Naive B cell (primary cell): Measurements from ENCODE around the gene HECTD4. TPM values are rescaled to one million over a fixed set of nuclear protein-coding genes. Genes with fewer than 3 reads are reported as not detected.
"Not testable (repeated sequence)": the region's sequence is repeated elsewhere in the genome, so short reads cannot be mapped to it uniquely, and the experiment has no call there.

ENCODE experiments used
- ATAC-seq, 2 donors: fragments of 150-1000 bp; cut with Tn5 transposase; 2 replicates each; pipeline ENCODE4 v1.10.0; 2021; ENCODE audit warnings: low read depth in 2 of 2, mild to moderate bottlenecking in 2 of 2, moderate library complexity in 2 of 2
- DNase-seq: peaks from one replicate; pipeline ENCODE4 v3.0.0; 2022
- H3K27ac Mint-ChIP-seq, 6 donors: one replicate each; pipeline ENCODE4 v1.8.0; 2020 to 2022; ENCODE audit warnings: mild to moderate bottlenecking in 6 of 6, mixed read lengths in 6 of 6, moderate library complexity in 5 of 6, inconsistent platforms in 2 of 6
- H3K27me3 Mint-ChIP-seq, 3 donors: one replicate each; pipeline ENCODE4 v1.8.0; 2021 to 2022; ENCODE audit warnings: mixed read lengths in 3 of 3, mild to moderate bottlenecking in 1 of 3
- H3K36me3 Mint-ChIP-seq, 2 donors: one replicate each; pipeline ENCODE4 v1.8.0; 2020 to 2022; ENCODE audit warnings: mixed read lengths in 2 of 2, inconsistent platforms in 1 of 2, mild to moderate bottlenecking in 1 of 2
- H3K4me1 Mint-ChIP-seq, 3 donors: one replicate each; pipeline ENCODE4 v1.8.0; 2020 to 2022; ENCODE audit warnings: mixed read lengths in 3 of 3, inconsistent platforms in 1 of 3, mild to moderate bottlenecking in 1 of 3, moderate library complexity in 1 of 3
- H3K4me3 Mint-ChIP-seq, 8 donors: one replicate each; pipeline ENCODE4 v1.8.0; 2020 to 2022; ENCODE audit warnings: mild to moderate bottlenecking in 8 of 8, mixed read lengths in 8 of 8, moderate library complexity in 8 of 8, inconsistent platforms in 2 of 8
- H3K9me3 Mint-ChIP-seq, 7 donors: one replicate each; pipeline ENCODE4 v1.8.0; 2020 to 2022; ENCODE audit warnings: mixed read lengths in 7 of 7, mild to moderate bottlenecking in 5 of 7, inconsistent platforms in 2 of 7, moderate library complexity in 1 of 7
- polyA plus RNA-seq, 6 donors: library from polyadenylated mRNA; unstranded; fragments of 300-500 nt; fragmentation: Illumina TruSeq; gene quantifications; one replicate each; pipeline ENCODE4 v1.2.3, GENCODE V29; 2021; ENCODE audit warnings: low read depth in 6 of 6

HECTD4 gene
- polyA plus RNA-seq, 6 donors from 2014 or later = 6.1 to 19.1 (median 8.0) TPM

GRCh38 chr12:112226768-112227167 is 155.5 kb downstream of the HECTD4 start:
- H3K4me1 Mint-ChIP-seq = no peaks in the 10 kb centered on the region
- H3K9me3 Mint-ChIP-seq = no peaks in the 10 kb centered on the region
- H3K4me3 Mint-ChIP-seq = no peak overlapping the region
- ATAC-seq = no peak
- DNase-seq = no peak
- peak overlapping the region in 1 of 6 donors; percentile 49 for H3K27ac Mint-ChIP-seq
- H3K36me3 Mint-ChIP-seq = peaks cover 8 to 14% of the 10 kb centered on the region in 2 donors
- no peaks in the 10 kb centered on the region for H3K27me3 Mint-ChIP-seq

- peaks cover 4 to 12% of the 10 kb centered on the region in 2 donors for H3K36me3 Mint-ChIP-seq
- DNase-seq, H3K4me3 Mint-ChIP-seq, H3K9me3 Mint-ChIP-seq, H3K27me3 Mint-ChIP-seq, ATAC-seq: not testable (repeated sequence)
- peaks cover 25 to 42% (median 29%) of the 10 kb centered on the region in 3 donors for H3K4me1 Mint-ChIP-seq
- peak overlapping the region in 2 of 6 donors; percentile 12 to 77 for H3K27ac Mint-ChIP-seq
Observed at GRCh38 chr12:112220628-112221027, 161.6 kb downstream of the HECTD4 start.

GRCh38 chr12:112219195-112219594 is 163.0 kb downstream of the HECTD4 start:
- H3K9me3 Mint-ChIP-seq = no peaks in the 10 kb centered on the region
- H3K4me3 Mint-ChIP-seq = peak overlapping the region in 7 of 8 donors; percentile 15 to 65 (median 42)
- H3K27ac Mint-ChIP-seq = peak overlapping the region in 5 of 6 donors; percentile 41 to 74 (median 56)
- DNase-seq (no peak), ATAC-seq (no peak)
- no peaks in the 10 kb centered on the region for H3K27me3 Mint-ChIP-seq
- H3K36me3 Mint-ChIP-seq = peaks cover 4 to 12% of the 10 kb centered on the region in 2 donors
- H3K4me1 Mint-ChIP-seq = peaks cover 25 to 56% (median 29%) of the 10 kb centered on the region in 3 donors

GRCh38 chr12:112218150-112218549 is 164.1 kb downstream of the HECTD4 start:
- Mint-ChIP-seq H3K36me3 (peaks cover 4 to 12% of the 10 kb centered on the region in 2 donors), H3K4me3 (peak overlapping the region in 5 of 8 donors; percentile 7 to 75 (median 16)), H3K27me3 (no peaks in the 10 kb centered on the region), H3K9me3 (no peaks in the 10 kb centered on the region), H3K27ac (peak overlapping the region in 5 of 6 donors; percentile 9 to 97 (median 51)), H3K4me1 (peaks cover 25 to 57% (median 29%) of the 10 kb centered on the region in 3 donors)
- ATAC-seq (no peak), DNase-seq (no peak)

GRCh38 chr12:112217647-112218046 is 164.6 kb downstream of the HECTD4 start:
- H3K27me3 Mint-ChIP-seq = no peaks in the 10 kb centered on the region
- ATAC-seq (peak in 1 of 2 donors; percentile 43), DNase-seq (no peak)
- H3K36me3 Mint-ChIP-seq = peaks cover 4 to 12% of the 10 kb centered on the region in 2 donors
- no peaks in the 10 kb centered on the region for H3K9me3 Mint-ChIP-seq
- peaks cover 25 to 57% (median 29%) of the 10 kb centered on the region in 3 donors for H3K4me1 Mint-ChIP-seq
- peak overlapping the region in 6 of 8 donors; percentile 26 to 88 (median 78) for H3K4me3 Mint-ChIP-seq
- H3K27ac Mint-ChIP-seq = peak overlapping the region in 4 of 6 donors; percentile 76 to 97 (median 95)

GRCh38 chr12:112216223-112216622 is 166.0 kb downstream of the HECTD4 start:
- Mint-ChIP-seq H3K4me3 (peak overlapping the region; percentile 26 to 88 (median 78)), H3K36me3 (peaks cover 16 to 23% of the 10 kb centered on the region in 2 donors), H3K27ac (peak overlapping the region; percentile 76 to 97 (median 94)), H3K4me1 (peaks cover 25 to 58% (median 29%) of the 10 kb centered on the region in 3 donors), H3K27me3 (no peaks in the 10 kb centered on the region), H3K9me3 (no peaks in the 10 kb centered on the region)
- DNase-seq (peak; percentile 34), ATAC-seq (peak; percentile 64 to 70)

GRCh38 chr12:112214064-112214463 is 168.2 kb downstream of the HECTD4 start:
- DNase-seq (no peak), ATAC-seq (no peak)
- Mint-ChIP-seq H3K27me3 (no peaks in the 10 kb centered on the region), H3K36me3 (peaks cover 21 to 35% of the 10 kb centered on the region in 2 donors), H3K4me3 (no peak overlapping the region), H3K9me3 (no peaks in the 10 kb centered on the region), H3K27ac (peak overlapping the region in 3 of 6 donors; percentile 76 to 97 (median 96)), H3K4me1 (peaks cover 28 to 50% (median 29%) of the 10 kb centered on the region in 3 donors)

- H3K36me3 Mint-ChIP-seq = peaks cover 34 to 35% of the 10 kb centered on the region in 2 donors
- peak overlapping the region in 1 of 6 donors; percentile 22 for H3K27ac Mint-ChIP-seq
Observed at GRCh38 chr12:112208301-112208910, 173.8 kb downstream of the HECTD4 start.

GRCh38 chr12:112207397-112207924 is 174.8 kb downstream of the HECTD4 start:
- H3K36me3 Mint-ChIP-seq = peaks cover 34 to 35% of the 10 kb centered on the region in 2 donors
- no peak for DNase-seq
- no peak for ATAC-seq
- H3K4me1 Mint-ChIP-seq = peaks cover 0 to 3% (median 3%) of the 10 kb centered on the region in 3 donors
- H3K9me3 Mint-ChIP-seq = no peaks in the 10 kb centered on the region
- peak overlapping the region in 1 of 6 donors; percentile 9 for H3K27ac Mint-ChIP-seq
- H3K4me3 Mint-ChIP-seq = peak overlapping the region in 1 of 8 donors; percentile 12
- H3K27me3 Mint-ChIP-seq = no peaks in the 10 kb centered on the region

More at GRCh38 chr12:112208301-112208910, 173.8 kb downstream of the HECTD4 start:
- no peaks in the 10 kb centered on the region for H3K27me3 Mint-ChIP-seq
- no peak overlapping the region for H3K4me3 Mint-ChIP-seq
- ATAC-seq = no peak
- no peaks in the 10 kb centered on the region for H3K9me3 Mint-ChIP-seq
- DNase-seq = no peak
- H3K4me1 Mint-ChIP-seq = peaks cover 0 to 3% (median 3%) of the 10 kb centered on the region in 3 donors

GRCh38 chr12:112206944-112207343 is 175.3 kb downstream of the HECTD4 start:
- H3K4me1 Mint-ChIP-seq = peaks cover 0 to 3% (median 3%) of the 10 kb centered on the region in 3 donors
- H3K4me3 Mint-ChIP-seq = peak overlapping the region in 1 of 8 donors; percentile 12
- H3K36me3 Mint-ChIP-seq = peaks cover 29 to 31% of the 10 kb centered on the region in 2 donors
- H3K27ac Mint-ChIP-seq = peak overlapping the region in 2 of 6 donors; percentile 20 to 24
- ATAC-seq (no peak), DNase-seq (no peak)
- H3K27me3 Mint-ChIP-seq = no peaks in the 10 kb centered on the region
- no peaks in the 10 kb centered on the region for H3K9me3 Mint-ChIP-seq

GRCh38 chr12:112199136-112199535 is 183.1 kb downstream of the HECTD4 start:
- DNase-seq (no peak), ATAC-seq (no peak)
- no peak overlapping the region for H3K27ac Mint-ChIP-seq
- no peak overlapping the region for H3K4me3 Mint-ChIP-seq
- H3K27me3 Mint-ChIP-seq = no peaks in the 10 kb centered on the region
- no peaks in the 10 kb centered on the region for H3K9me3 Mint-ChIP-seq
- peaks cover 20 to 28% of the 10 kb centered on the region in 2 donors for H3K36me3 Mint-ChIP-seq
- peaks cover 0 to 4% (median 3%) of the 10 kb centered on the region in 3 donors for H3K4me1 Mint-ChIP-seq

GRCh38 chr12:112198120-112198733 is 184.0 kb downstream of the HECTD4 start:
- H3K4me3 Mint-ChIP-seq = no peak overlapping the region
- H3K36me3 Mint-ChIP-seq = peaks cover 26 to 27% of the 10 kb centered on the region in 2 donors
- H3K27me3 Mint-ChIP-seq = no peaks in the 10 kb centered on the region
- ATAC-seq (peak; percentile 80 to 84), DNase-seq (peak; percentile 40)
- H3K27ac Mint-ChIP-seq = peak overlapping the region in 5 of 6 donors; percentile 21 to 71 (median 39)
- H3K4me1 Mint-ChIP-seq = peaks cover 0 to 4% (median 3%) of the 10 kb centered on the region in 3 donors
- no peaks in the 10 kb centered on the region for H3K9me3 Mint-ChIP-seq

GRCh38 chr12:112196196-112196875 is 185.9 kb downstream of the HECTD4 start:
- Mint-ChIP-seq H3K4me1 (peaks cover 0 to 4% (median 3%) of the 10 kb centered on the region in 3 donors), H3K9me3 (no peaks in the 10 kb centered on the region), H3K27me3 (no peaks in the 10 kb centered on the region), H3K36me3 (peaks cover 33 to 34% of the 10 kb centered on the region in 2 donors), H3K27ac (peak overlapping the region in 1 of 6 donors; percentile 90), H3K4me3 (no peak overlapping the region)
- no peak for DNase-seq
- no peak for ATAC-seq
